ENCODE results near the gene PCDHGB6. TPM values are rescaled to one million over a fixed set of nuclear protein-coding genes. Genes with fewer than 3 reads are reported as not detected.
"Not testable (repeated sequence)": the region's sequence is repeated elsewhere in the genome, so short reads cannot be mapped to it uniquely, and the experiment has no call there.

PCDHGB6 gene
- total RNA-seq (2014; rRNA removed; shearing (Covaris generic)), result 0.21 and 0.40 TPM in 2 replicates
- polyA plus RNA-seq (2015; cell fraction: cytosol; rRNA removed), result 0.44 and 0.82 TPM in 2 replicates
- 0.07 and 0.39 TPM in 2 replicates for polyA plus RNA-seq (2015; cell fraction: nucleus; rRNA removed)

GRCh38 chr5:141407790-141408505 lies at the start of gene PCDHGB6:
PCDHGB6 (plus strand) TSS chr5:141408021; CDS start chr5:141408203, 182 bp downstream.
- in situ Hi-C loops (cut with HindIII; ENCODE audit: low pct_unique_long_range_greater_than_20kb, low sequenced_read_pairs); DNase-seq (ENCODE audit: low read depth, low spot score): not testable (repeated sequence)

DNA sequence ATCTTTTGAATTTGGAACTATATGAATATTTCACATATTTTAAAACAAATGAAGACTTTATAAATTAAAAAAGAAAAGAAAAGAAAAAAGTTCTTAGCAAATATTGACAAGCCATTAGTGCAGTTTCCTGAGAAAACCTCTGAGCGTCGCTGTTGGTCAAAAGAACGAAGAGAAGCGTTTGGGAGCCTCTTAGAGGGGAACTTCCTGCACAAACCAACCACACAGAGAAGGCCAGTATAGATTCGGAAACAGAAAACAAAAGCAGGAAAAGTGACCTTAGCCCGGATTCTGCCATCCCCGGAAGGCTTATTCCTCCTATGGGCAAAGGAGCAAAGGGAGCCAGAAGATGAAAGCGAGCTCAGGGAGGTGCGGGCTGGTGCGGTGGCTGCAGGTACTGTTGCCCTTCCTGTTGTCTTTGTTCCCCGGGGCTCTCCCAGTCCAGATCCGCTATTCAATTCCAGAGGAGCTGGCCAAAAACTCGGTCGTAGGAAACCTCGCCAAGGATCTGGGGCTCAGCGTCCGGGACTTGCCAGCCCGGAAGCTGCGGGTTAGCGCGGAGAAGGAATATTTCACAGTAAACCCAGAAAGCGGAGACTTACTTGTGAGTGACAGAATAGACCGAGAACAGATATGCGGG lies 47.9 kb upstream of the PCDHGB6 start, which contains the start of gene PCDHGB2:
PCDHGB2 (plus strand) TSS at position 205 of the 637 bp plus-strand sequence; CDS start at position 347, 142 bp downstream.
- DNase-seq (ENCODE audit: low read depth, low spot score), result peak; percentile 51
- in situ Hi-C loops (cut with HindIII; ENCODE audit: low pct_unique_long_range_greater_than_20kb, low sequenced_read_pairs), result no loop called here

GRCh38 chr5:141360685-141361084 lies 47.1 kb upstream of the PCDHGB6 start:
- in situ Hi-C loops (cut with HindIII; ENCODE audit: low pct_unique_long_range_greater_than_20kb, low sequenced_read_pairs), result no loop called here
- no peak for DNase-seq (ENCODE audit: low read depth, low spot score)

GRCh38 chr5:141362719-141363118 lies 45.1 kb upstream of the PCDHGB6 start:
- in situ Hi-C loops (cut with HindIII; ENCODE audit: low pct_unique_long_range_greater_than_20kb, low sequenced_read_pairs), result no loop called here
- DNase-seq (ENCODE audit: low read depth, low spot score), result no peak

DNA sequence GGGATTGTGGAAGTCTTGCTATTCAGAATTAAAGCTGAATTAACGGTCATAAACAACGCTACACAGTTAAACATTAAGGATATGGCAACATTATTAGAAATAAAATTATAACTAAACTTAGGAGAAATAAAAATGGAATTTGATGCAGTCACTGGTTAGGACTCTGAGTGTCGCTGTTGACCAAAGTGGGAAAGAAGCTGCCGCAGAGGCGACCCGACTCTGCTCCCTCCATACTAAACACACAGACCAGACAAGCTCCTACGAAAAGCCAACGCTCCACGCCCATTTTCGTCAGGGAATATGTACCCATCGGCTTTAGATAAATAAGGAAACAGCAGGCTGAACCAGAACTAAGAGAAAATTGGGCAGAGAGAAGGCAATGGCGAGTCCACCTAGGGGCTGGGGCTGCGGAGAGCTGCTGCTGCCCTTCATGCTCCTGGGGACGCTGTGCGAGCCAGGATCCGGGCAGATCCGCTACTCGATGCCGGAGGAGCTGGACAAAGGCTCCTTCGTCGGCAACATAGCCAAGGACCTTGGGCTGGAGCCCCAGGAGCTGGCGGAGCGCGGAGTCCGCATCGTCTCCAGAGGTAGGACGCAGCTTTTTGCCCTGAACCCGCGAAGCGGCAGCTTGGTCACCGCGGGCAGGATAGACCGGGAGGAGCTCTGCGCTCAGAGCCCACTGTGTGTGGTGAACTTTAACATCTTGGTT lies 43.7 kb upstream of the PCDHGB6 start, which contains the start of gene PCDHGA5:
PCDHGA5 (plus strand) TSS at position 211 of the 709 bp plus-strand sequence; CDS start at position 380, 169 bp downstream.
- DNase-seq (ENCODE audit: low read depth, low spot score), result peak; percentile 20
- in situ Hi-C loops (cut with HindIII; ENCODE audit: low pct_unique_long_range_greater_than_20kb, low sequenced_read_pairs), result no loop called here

DNA sequence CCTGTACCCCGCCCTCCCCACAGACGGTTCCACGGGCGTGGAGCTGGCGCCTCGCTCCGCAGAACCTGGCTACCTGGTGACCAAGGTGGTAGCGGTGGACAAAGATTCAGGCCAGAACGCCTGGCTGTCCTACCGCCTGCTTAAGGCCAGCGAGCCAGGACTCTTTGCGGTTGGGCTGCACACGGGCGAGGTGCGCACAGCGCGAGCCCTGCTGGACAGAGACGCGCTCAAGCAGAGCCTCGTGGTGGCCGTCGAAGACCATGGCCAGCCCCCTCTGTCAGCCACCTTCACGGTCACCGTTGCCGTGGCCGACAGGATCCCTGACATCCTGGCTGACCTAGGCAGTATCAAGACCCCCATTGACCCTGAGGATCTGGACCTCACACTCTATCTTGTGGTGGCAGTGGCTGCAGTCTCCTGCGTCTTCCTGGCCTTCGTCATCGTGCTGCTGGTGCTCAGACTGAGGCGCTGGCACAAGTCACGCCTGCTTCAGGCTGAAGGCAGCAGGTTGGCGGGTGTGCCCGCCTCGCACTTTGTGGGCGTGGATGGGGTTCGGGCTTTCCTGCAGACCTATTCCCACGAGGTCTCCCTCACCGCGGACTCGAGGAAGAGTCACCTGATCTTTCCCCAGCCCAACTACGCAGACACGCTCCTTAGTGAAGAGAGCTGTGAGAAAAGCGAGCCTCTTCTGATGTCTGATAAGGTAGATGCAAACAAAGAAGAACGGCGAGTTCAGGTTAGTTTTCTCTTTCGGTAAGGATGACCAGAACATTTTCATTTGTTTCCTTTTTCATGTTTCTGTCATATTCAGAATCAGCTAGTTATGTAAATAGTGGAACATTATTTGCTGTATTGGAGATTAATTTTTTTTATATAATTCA lies 41.6 kb upstream of the PCDHGB6 start:
- no peak for DNase-seq (ENCODE audit: low read depth, low spot score)
- in situ Hi-C loops (cut with HindIII; ENCODE audit: low pct_unique_long_range_greater_than_20kb, low sequenced_read_pairs), result no loop called here

DNA sequence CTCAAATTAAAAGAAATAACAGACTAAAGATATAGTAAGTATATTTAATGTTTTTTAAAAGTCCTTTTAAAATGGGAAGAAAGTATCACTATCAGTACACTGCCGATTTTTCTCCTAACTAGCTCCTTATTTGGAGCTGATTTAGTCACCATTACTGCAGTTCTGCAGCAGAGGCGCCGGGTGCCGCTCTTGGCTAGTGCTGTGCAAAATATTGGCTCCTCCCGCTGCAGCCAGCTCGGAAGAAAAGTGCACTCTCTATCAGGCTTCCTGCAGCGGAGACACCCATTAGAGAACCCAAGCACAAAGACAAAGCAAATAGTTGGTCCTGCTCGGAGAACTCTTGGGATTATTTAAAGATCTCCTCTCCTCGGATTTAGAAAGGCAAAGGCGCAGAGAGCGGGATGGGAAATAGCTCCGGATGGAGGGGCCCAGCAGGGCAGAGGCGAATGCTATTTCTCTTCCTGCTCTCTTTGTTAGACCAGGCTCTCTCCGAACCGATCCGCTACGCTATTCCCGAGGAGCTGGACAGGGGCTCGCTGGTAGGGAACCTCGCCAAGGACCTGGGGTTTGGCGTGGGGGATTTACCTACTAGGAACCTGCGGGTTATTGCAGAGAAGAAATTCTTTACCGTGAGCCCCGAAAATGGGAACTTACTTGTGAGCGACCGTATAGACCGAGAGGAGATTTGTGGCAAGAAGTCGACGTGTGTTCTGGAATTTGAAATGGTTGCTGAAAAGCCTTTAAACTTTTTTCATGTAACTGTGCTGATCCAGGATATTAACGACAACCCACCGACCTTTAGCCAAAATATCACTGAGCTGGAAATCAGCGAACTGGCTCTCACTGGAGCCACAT lies 37.6 kb upstream of the PCDHGB6 start, which contains the start of gene PCDHGB3:
PCDHGB3 (plus strand) TSS at position 249 of the 855 bp plus-strand sequence; CDS start at position 402, 153 bp downstream.
- DNase-seq (ENCODE audit: low read depth, low spot score), result peak; percentile 33
- in situ Hi-C loops (cut with HindIII; ENCODE audit: low pct_unique_long_range_greater_than_20kb, low sequenced_read_pairs), result no loop called here

- in situ Hi-C loops (cut with HindIII; ENCODE audit: low pct_unique_long_range_greater_than_20kb, low sequenced_read_pairs), result no loop called here
- no peak for DNase-seq (ENCODE audit: low read depth, low spot score)
Measured at GRCh38 chr5:141371572-141372475, 36.0 kb upstream of the PCDHGB6 start.

- in situ Hi-C loops (cut with HindIII; ENCODE audit: low pct_unique_long_range_greater_than_20kb, low sequenced_read_pairs), result no loop called here
- DNase-seq (ENCODE audit: low read depth, low spot score), result peak; percentile 59
Measured at GRCh38 chr5:141373673-141374317, 34.0 kb upstream of the PCDHGB6 start, which contains the start of gene PCDHGA6. PCDHGA6 (plus strand) TSS chr5:141373891; CDS start chr5:141374084, 193 bp downstream.

DNA sequence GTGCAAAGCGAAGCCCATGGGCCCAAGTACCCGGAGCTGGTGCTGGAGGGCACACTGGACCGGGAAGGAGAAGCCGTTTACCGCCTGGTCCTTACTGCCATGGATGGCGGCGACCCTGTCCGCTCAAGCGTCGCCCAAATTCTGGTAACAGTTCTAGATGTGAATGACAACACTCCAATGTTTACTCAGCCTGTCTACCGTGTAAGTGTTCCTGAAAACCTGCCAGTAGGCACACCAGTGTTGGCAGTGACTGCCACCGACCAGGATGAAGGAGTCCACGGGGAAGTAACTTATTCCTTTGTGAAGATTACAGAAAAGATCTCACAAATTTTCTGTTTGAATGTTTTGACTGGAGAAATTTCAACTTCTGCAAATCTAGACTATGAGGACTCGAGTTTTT lies 33.2 kb upstream of the PCDHGB6 start:
- in situ Hi-C loops (cut with HindIII; ENCODE audit: low pct_unique_long_range_greater_than_20kb, low sequenced_read_pairs), result no loop called here
- DNase-seq (ENCODE audit: low read depth, low spot score), result no peak

DNA sequence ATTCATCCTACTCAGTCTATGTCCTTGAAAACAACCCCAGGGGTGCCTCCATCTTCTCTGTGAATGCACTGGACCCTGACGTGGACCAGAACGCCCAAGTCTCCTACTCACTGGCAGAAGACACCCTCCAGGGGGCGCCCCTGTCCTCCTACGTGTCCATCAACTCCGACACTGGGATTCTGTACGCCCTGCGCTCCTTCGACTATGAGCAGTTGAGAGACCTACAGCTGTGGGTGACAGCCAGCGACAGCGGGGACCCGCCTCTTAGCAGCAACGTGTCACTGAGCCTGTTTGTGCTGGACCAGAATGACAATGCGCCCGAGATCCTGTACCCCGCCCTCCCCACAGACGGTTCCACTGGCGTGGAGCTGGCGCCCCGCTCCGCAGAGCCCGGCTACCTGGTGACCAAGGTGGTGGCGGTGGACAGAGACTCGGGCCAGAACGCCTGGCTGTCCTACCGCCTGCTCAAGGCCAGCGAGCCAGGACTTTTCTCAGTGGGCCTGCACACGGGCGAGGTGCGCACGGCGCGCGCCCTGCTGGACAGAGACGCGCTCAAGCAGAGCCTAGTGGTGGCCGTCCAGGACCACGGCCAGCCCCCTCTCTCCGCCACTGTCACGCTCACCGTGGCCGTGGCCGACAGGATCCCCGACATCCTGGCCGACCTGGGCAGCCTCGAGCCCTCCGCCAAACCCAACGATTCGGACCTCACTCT lies 32.2 kb upstream of the PCDHGB6 start:
- DNase-seq (ENCODE audit: low read depth, low spot score); in situ Hi-C loops (cut with HindIII; ENCODE audit: low pct_unique_long_range_greater_than_20kb, low sequenced_read_pairs): not testable (repeated sequence)

DNA sequence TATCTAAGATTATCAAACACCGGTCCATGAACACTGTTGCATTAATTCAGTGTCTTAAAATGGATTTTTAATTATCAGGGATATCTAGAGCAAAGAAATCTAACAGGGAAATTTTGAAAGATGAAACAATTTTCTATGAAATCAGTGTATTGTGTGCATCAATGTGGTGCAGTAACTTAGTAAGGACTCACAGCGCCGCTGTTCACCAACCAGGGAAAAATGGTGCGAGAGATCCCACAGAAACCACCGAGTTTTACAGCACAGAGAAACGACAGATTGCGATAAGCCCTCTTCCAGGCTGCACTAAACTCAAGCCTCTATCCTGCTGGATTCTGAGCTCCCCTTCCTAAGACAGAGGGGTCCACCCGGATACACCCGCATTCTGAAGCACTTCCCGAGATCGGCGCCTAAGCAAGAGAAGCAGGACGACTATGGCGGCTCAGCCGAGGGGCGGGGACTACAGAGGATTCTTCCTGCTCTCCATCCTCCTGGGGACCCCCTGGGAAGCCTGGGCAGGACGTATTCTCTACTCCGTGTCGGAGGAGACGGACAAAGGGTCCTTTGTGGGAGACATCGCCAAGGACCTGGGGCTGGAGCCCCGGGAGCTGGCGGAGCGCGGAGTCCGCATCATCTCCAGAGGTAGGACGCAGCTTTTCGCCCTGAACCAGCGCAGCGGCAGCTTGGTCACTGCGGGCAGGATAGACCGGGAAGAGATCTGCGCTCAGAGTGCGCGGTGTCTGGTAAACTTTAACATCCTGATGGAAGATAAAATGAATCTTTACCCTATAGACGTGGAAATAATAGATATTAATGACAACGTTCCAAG lies 25.1 kb upstream of the PCDHGB6 start, which contains the start of gene PCDHGA7:
PCDHGA7 (plus strand) TSS at position 274 of the 826 bp plus-strand sequence; CDS start at position 432, 158 bp downstream.
- DNase-seq (ENCODE audit: low read depth, low spot score), result peak; percentile 58
- in situ Hi-C loops (cut with HindIII; ENCODE audit: low pct_unique_long_range_greater_than_20kb, low sequenced_read_pairs), result no loop called here

DNA sequence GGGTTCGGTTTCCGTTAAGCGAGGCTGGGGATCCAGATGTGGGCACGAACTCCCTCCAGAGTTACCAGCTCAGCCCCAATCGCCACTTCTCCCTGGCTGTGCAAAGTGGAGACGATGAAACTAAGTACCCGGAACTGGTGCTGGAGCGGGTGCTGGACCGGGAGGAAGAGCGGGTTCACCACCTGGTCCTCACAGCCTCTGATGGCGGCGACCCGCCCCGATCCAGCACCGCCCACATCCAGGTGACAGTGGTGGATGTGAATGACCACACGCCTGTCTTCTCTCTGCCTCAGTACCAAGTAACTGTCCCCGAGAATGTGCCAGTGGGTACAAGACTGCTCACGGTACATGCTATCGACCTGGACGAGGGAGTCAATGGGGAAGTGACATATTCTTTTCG lies 24.5 kb upstream of the PCDHGB6 start:
- in situ Hi-C loops (cut with HindIII; ENCODE audit: low pct_unique_long_range_greater_than_20kb, low sequenced_read_pairs), result no loop called here
- DNase-seq (ENCODE audit: low read depth, low spot score), result no peak
